Stimulated activated CD4-positive, alpha-beta T cell treated with anti-CD3 and anti-CD28 coated beads, Interleukin-2, amount 100 ng/mL, for 48 hours (primary cell): Measurements from ENCODE around the gene TUBGCP2.
"Not testable (repeated sequence)": the region's sequence is repeated elsewhere in the genome, so short reads cannot be mapped to it uniquely, and the experiment has no call there.

ENCODE experiments used
- DNase-seq, 2 donors: peaks; one replicate each; pipeline ENCODE4 v3.0.0-alpha.2; 2020

Gene TUBGCP2

GRCh38 chr10:133322064-133322709, 13.5 kb upstream of the TUBGCP2 start:
- not testable (repeated sequence) for DNase-seq

- not testable (repeated sequence) for DNase-seq
Observed at GRCh38 chr10:133320852-133321422, 12.3 kb upstream of the TUBGCP2 start.

DNA sequence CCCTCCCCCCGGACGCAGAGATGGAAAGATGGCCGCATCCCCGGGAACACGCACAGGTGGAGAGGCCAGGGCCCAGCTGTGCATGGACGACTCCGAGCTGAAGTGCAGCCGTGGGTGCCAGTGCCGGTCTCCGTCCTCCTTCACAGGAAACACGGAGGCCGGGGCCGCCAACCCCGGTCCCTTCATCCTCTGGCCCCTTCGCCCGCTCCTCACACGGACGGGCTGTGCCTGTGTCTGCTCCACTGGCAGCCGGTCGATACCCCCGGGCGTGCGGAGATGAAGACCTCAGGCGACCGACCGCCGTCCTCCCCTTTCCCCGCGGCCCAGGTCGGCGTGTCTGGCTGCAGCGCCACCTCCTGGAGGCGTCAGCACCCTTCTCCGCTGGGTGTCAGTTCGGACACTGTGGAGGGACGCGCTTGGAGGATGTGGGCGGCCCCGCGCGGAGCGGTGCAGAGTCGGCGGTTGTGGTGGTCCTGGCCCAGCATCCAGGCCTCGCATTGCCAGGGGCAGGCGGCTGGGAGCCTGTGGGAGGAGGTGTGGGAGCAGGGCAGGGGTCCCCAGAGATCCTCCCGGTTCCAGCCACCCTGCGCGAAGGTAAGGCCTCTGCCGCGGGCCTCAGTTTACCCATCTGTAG, 9.9 kb upstream of the TUBGCP2 start:
- peak; percentile 65 to 73 for DNase-seq

DNA sequence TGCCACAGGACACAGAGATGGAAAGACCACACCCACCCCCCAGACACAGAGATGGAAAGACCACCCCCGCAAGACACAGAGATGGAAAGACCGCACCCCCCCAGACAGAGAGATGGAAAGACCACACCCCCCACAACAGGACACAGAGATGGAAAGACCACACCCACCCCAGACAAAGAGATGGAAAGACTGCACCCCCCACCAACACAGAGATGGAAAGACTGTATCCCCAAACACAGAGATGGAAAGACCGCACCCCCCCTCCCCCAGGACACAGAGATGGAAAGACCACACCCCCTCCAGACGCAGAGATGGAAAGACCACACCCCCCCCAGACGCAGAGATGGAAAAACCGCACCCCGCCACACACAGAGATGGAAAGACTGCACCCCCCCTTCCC, 8.1 kb upstream of the TUBGCP2 start:
- DNase-seq: no peak

DNA sequence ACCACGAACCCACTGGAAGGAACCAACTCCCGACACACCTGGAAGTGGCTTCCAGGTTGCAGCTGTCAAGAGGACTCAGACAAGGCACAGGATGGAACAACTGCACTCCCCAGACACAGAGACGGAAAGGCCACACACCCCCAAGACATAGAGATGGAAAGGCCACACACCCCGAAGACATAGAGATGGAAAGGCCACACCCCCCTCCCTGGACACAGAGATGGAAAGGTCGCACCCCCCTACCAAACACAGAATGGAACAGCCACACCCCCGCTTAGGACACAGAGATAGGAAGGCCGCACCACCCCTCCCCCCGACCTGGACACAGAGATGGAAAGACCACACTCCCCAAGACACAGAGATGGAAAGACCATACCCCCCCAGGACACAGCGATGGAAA, 7.6 kb upstream of the TUBGCP2 start:
- no peak for DNase-seq

DNA sequence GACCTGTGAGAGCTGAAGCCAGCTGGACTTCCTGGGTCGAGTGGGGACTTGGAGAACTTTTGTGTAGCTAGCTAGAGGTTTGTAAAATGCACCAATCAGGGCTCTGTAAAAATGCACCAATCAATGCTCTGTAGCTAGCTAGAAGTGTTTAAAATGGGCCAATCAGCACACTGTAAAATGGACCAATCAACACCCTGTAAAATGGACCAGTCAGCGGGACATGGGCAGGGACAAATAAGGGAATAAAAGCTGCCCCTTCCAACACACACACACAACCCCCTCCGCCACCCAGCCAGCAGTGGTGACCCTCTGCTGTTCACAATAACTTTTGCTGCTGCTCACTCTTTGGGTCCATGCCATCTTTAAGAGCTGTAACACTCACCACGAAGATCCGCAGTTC, 7.2 kb upstream of the TUBGCP2 start:
- DNase-seq: no peak

DNA sequence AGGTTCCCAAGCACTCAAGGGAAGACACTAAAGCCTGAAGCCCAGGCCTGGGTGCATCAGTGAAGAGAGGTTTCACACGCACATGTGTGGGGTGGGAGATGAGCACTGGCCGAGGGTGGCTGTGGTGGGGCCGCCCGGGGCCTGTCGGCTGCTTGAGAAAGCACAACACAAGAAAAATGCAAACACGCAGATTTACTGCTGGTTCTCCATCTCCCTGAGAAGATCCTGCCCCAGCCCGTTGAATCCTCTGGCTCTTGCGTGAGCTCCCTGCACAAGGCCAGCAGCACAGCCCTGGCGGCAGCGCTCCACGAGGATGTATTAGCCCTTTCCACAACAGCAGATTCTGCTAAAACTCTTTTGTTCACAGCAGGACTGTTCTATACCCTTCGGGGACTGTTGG, 6.2 kb upstream of the TUBGCP2 start:
- no peak for DNase-seq

GRCh38 chr10:133313192-133313591, 4.5 kb upstream of the TUBGCP2 start:
- no peak for DNase-seq

DNA sequence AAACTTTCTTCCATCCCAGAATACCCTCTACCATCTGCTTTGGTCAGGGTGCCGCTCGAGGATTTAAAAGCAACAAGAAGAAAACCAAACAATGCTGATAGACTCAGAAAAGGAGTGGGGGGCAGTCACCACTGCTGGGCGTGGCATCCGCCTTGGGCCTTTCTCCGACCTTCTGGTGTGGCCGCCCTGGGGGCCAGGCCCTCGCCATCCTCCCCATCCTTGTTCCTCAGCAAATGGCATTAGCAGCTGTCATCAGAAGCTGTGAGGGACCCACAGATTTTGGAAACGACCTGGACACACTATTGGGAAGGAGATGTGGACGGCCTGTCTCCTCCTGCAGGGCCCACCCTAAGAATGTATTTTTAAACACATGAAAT, 4.1 kb upstream of the TUBGCP2 start:
- DNase-seq: no peak

GRCh38 chr10:133312016-133312768, 3.5 kb upstream of the TUBGCP2 start:
- DNase-seq: no peak

DNA sequence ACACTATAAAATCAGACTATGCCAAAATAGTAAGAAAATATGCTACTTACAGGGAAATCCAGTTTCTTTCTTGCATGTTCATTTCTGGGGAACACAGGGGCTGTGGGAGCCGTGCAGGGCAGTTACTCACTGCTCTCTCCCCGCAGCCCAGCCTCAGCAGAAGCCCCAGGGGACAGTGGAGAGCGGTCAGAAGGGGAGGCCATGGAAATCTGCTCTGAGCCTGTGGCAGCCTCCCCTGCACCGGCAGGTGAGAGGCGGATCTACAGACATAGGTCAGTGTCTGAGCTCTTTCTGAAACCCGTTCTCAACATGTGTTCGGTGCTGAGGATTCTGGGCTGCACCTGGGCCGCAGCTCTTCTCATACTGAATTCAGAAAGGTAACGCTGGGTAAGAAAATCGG, 2.9 kb upstream of the TUBGCP2 start:
- DNase-seq: no peak

DNA sequence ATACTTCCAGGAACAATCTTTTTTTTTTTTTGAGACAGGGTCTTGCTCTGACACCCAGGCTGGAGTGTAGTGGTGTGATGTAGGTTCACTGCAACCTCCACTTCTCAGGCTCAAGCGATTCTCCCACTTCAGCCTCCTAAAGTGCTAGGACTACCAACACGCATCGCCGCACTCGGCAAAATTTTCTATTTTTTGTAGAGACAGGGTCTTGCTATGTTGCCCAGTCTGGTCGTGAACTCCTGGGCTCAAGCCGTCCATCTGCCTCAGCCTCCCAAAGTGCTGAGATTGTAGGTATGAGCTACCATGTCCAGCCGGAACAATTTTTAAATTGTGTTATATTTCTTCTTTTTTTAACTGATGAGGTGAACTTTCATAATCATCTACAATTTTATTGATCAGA, 2.1 kb upstream of the TUBGCP2 start:
- DNase-seq: no peak

DNA sequence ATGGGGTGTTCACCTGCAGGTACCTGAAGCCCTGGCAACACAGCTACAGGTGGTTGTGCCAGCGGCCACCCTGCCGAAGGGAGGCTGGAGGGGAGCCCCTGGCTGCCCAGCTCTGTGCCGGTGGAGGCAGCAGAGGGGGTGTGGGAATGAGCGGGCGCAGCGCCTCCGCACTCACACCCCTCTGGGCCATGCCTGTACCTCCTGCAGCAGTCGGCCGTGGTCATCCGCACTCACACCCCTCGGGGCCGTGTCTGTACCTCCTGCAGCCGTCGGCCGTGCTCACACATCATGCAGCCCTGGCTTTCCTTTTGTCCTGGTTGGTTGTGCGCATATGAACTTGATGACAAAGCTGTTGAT, 1.7 kb upstream of the TUBGCP2 start:
- DNase-seq: no peak

GRCh38 chr10:133309720-133310398, 1.2 kb upstream of the TUBGCP2 start:
- DNase-seq: no peak

GRCh38 chr10:133309100-133309719, 538 bp upstream of the TUBGCP2 start:
- peak; percentile 94 to 98 for DNase-seq

GRCh38 chr10:133307776-133308420, 774 bp downstream of the TUBGCP2 start:
- peak; percentile 78 for DNase-seq

GRCh38 chr10:133306941-133307379, 1.7 kb downstream of the TUBGCP2 start:
- no peak for DNase-seq

- DNase-seq: no peak
Observed at GRCh38 chr10:133306097-133306476, 2.6 kb downstream of the TUBGCP2 start.

DNA sequence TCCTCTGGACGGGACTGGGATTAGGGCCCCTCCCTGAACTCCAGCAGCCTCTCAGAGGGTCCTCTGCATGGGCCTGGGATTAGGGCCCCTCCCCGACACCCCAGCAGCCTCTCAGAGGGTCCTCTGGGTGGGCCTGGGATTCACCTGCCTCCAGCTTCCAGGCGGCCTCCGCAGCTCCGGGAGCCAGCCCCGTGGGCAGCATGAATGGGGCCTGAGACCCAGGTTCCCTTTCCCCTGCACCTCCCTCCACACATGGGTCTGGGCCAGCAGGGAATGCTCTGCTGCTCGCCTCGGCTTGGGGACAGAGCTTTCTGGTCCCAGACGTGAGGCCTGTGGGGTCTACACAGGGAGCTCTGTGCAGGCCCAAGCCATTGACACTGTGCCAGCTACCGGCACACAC, 5.5 kb downstream of the TUBGCP2 start:
- DNase-seq: no peak

DNA sequence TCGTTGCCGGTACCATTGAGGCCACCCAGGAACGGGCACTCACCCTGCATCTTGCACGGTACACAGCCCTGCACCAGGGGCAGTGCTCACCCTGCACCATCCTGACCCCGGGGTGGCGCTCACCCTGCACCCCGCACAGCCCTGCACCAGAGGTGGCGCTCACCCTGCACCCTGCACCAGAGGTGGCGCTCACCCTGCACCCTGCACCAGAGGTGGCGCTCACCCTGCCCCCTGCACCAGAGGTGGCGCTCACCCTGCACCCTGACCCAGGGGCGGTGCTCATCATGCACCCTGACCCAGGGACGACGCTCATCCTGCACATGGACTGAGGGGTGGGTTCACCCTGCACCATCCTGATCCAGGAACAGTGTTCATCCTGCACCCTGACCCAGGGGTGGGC, 6.4 kb downstream of the TUBGCP2 start:
- no peak for DNase-seq

- DNase-seq: no peak
Observed at GRCh38 chr10:133299738-133300137, 8.9 kb downstream of the TUBGCP2 start.

- DNase-seq: no peak
Observed at GRCh38 chr10:133299224-133299623, 9.4 kb downstream of the TUBGCP2 start.
